ENCODE results near the gene TPD52L2.

DNA sequence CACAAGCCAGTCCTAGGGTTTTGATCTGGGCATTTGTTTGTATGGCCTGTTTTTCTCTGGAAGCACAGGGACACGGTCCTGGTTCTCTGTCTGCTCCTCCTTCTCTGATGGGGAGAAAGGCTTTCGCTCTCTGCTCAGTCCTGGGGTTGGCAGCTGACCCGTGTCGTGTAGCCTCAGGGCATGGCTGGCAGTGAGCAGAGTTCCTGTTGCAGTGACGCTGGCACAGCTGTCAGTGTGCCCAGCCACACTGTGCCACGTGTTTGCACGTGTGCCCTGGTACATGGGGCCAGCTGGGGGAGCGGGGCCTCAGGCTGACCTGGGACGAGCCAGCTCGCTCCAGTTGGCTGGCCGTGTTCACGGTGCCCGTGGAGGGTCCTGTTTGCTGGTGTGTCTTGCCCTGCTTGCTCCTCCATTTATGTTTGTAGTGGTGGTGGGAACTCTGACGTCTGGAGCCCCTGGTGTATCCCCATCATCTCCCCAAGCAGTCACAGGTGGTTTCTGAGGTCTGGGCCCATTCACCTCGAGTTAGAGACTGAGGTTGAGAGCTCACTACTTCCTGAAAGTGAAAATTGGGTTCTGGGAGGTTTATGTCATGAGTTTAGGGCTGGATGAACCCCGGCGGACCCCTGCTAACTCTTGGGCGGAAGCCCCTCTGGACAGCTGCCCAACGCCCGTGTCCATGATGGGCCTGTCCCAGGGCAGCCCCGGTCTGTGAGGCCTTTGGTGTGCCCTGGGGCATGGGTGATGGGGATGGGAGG is 19.6 kb downstream of the TPD52L2 start:
- TF ChIP-seq CTCF (IDR thresholded peaks at IDR 0.05) (no peak), POLR2A (IDR thresholded peaks at IDR 0.05) (no peak)
